HepG2 (cell line): ENCODE data around the gene BIRC7. TPM values are rescaled to one million over a fixed set of nuclear protein-coding genes. Genes with fewer than 3 reads are reported as not detected.

Source experiments
- ATAC-seq: fragments of 200-7000 bp; cut with Tn5 transposase; 3 replicates; pipeline ENCODE4 v1.9.1; 2020; ENCODE audit warnings: mild to moderate bottlenecking, moderate library complexity
- BruUV-seq: library from RNA; stranded (reverse); fragments of 400-500 nt; replicated peaks from 2 replicates; lab custom pipeline; 2021; lab: Mats Ljungman, UMichigan
- CTCF ChIA-PET: fragments of 300-600 bp; formaldehyde crosslinking; extraction: SDS; loops from one replicate; lab custom pipeline; 2021; ENCODE audit warnings: low total read pairs, inconsistent platforms, low intra/inter-chr PET ratio; lab: Yijun Ruan, JAX
- POLR2A ChIA-PET: fragments of 350-600 bp; sonication (Branson Sonifier 250); formaldehyde crosslinking; loops from one replicate; lab custom pipeline; 2020; ENCODE audit warnings: antibody characterized with exemption, inconsistent platforms; lab: Yijun Ruan, JAX
- DNase-seq: peaks from one replicate; pipeline ENCODE4 v3.0.0-alpha.2; 2015; ENCODE audit warnings: low spot score
- FAIRE-seq: peaks from 3 replicates; lab custom pipeline; 2011; peaks lifted over from hg19 to GRCh38; lab: Jason Lieb, UNC
- H2AFZ ChIP-seq: one replicate; pipeline ENCODE4 v1.6.1; 2011; ENCODE audit warnings: low read length, inconsistent platforms
- H3K27ac ChIP-seq: fragments of 300-600 bp; 3 replicates; pipeline ENCODE4 v1.8.0; 2011; ENCODE audit warnings: mixed run types, mild to moderate bottlenecking, mixed read lengths, low read length, inconsistent platforms; ENCODE audit not compliant: insufficient read depth; ENCODE audit errors: extremely low read length
- H3K27me3 ChIP-seq, 2 experiments: fragments of 200-600 bp in 1 of 2; 2 replicates in 1 of 2; 3 replicates in 1 of 2; pipeline versions ENCODE4 v1.6.0 to v1.8.0; 2011; ENCODE audit warnings: low read length in 2 of 2, mild to moderate bottlenecking in 2 of 2, moderate library complexity in 2 of 2, inconsistent platforms in 1 of 2; ENCODE audit not compliant: insufficient read depth in 2 of 2, control insufficient read depth in 1 of 2
- H3K36me3 ChIP-seq, 2 experiments: fragments of 200-600 bp in 1 of 2; replicated peaks in 1 of 2; 2 replicates in 1 of 2; 3 replicates in 1 of 2; pipeline versions ENCODE4 v1.5.1 to v1.8.0; 2011; ENCODE audit warnings: low read length in 2 of 2, inconsistent platforms in 1 of 2; ENCODE audit not compliant: insufficient read depth in 2 of 2, control insufficient read depth in 1 of 2
- H3K4me1 ChIP-seq: 2 replicates; pipeline ENCODE4 v1.5.1; 2012; ENCODE audit warnings: low read length, inconsistent platforms; ENCODE audit not compliant: insufficient read depth
- H3K4me2 ChIP-seq: 2 replicates; pipeline ENCODE4 v1.6.0; 2011; ENCODE audit warnings: low read depth, low read length, inconsistent platforms
- H3K4me3 ChIP-seq, 3 experiments: fragments of 200-600 bp in 1 of 3; sonication (generic), shearing (Covaris generic) in 1 of 3; replicated peaks in 1 of 3; 2 replicates each; pipeline ENCODE4 v1.5.1; 2011 to 2016; ENCODE audit warnings: low read length in 3 of 3, inconsistent platforms in 2 of 3, low read depth in 2 of 3, mild to moderate bottlenecking in 2 of 3, control low read depth in 1 of 3, mixed read lengths in 1 of 3; ENCODE audit not compliant: insufficient read depth in 1 of 3
- H3K79me2 ChIP-seq: one replicate; pipeline ENCODE4 v1.6.1; 2011; ENCODE audit warnings: low read length, inconsistent platforms; ENCODE audit not compliant: insufficient read depth
- H3K9ac ChIP-seq: 2 replicates; pipeline ENCODE4 v1.6.0; 2011; ENCODE audit warnings: mild to moderate bottlenecking, low read depth, low read length, inconsistent platforms; ENCODE audit not compliant: insufficient read depth
- H3K9me3 ChIP-seq: 2 replicates; pipeline ENCODE4 v1.5.1; 2012; ENCODE audit warnings: mild to moderate bottlenecking, low read length
- H4K20me1 ChIP-seq: 2 replicates; pipeline ENCODE4 v1.6.0; 2011; ENCODE audit warnings: inconsistent platforms, mild to moderate bottlenecking, low read length, moderate library complexity; ENCODE audit not compliant: insufficient read depth
- EZH2 ChIP-seq: conservative IDR thresholded peaks from 2 replicates; pipeline ENCODE4 v1.6.1; 2012; ENCODE audit warnings: mild to moderate bottlenecking, low read depth, low read length, moderate library complexity
- KLF6 ChIP-seq: IDR thresholded peaks from 2 replicates; pipeline ENCODE4 v1.8.0; 2016; ENCODE audit warnings: missing biosample characterization, missing genetic modification reagents
- KMT2A ChIP-seq: sonication (generic); formaldehyde crosslinking; IDR thresholded peaks from 2 replicates; pipeline ENCODE4 v1.4.0; 2020; ENCODE audit warnings: missing genetic modification reagents
- NFIB ChIP-seq: sonication (generic); formaldehyde crosslinking; IDR thresholded peaks from 2 replicates; pipeline ENCODE4 v1.9.0; 2021; ENCODE audit warnings: missing genetic modification reagents, mild to moderate bottlenecking, borderline replicate concordance
- ZBTB7A ChIP-seq: sonication (generic); formaldehyde crosslinking; IDR thresholded peaks from 2 replicates; pipeline ENCODE4 v1.8.0; 2022; ENCODE audit warnings: mild to moderate bottlenecking, missing genetic modification reagents
- ZNF143 ChIP-seq: sonication (generic); formaldehyde crosslinking; IDR thresholded peaks from 2 replicates; pipeline ENCODE4 v1.4.0; 2020; ENCODE audit warnings: missing genetic modification reagents
- ZNF30 ChIP-seq: sonication (generic); formaldehyde crosslinking; IDR thresholded peaks from 2 replicates; pipeline ENCODE4 v1.5.0; 2020; ENCODE audit warnings: mild to moderate bottlenecking, missing genetic modification reagents
- ZNF343 ChIP-seq: sonication (generic); formaldehyde crosslinking; IDR thresholded peaks from 2 replicates; pipeline ENCODE4 v1.4.0; 2020; ENCODE audit warnings: mild to moderate bottlenecking, missing genetic modification reagents
- ZNF44 ChIP-seq: sonication (generic); formaldehyde crosslinking; IDR thresholded peaks from 2 replicates; pipeline ENCODE4 v1.5.1; 2020; ENCODE audit warnings: mild to moderate bottlenecking, missing genetic modification reagents
- ZNF513 ChIP-seq: sonication (generic); formaldehyde crosslinking; conservative IDR thresholded peaks from 2 replicates; pipeline ENCODE4 v1.5.0; 2020; ENCODE audit warnings: missing genetic modification reagents
- ZNF7 ChIP-seq: IDR thresholded peaks from 2 replicates; pipeline ENCODE4 v1.6.1; 2016; ENCODE audit warnings: missing biosample characterization, missing genetic modification reagents
- WGBS: methylation state at CpG from one replicate; pipeline ENCODE4 v1.1.6; 2017; ENCODE audit warnings: low lambda C conversion rate; 5-methylcytosine and 5-hydroxymethylcytosine counted together
- in situ Hi-C: cut with HindIII; loops from 2 replicates; pipeline ENCODE4 v1.10.0; 2017; ENCODE audit warnings: low pct_unique_long_range_greater_than_20kb; ENCODE audit not compliant: extremely low pct_ligation_motif_present
- intact Hi-C: fragments of 100-400 bp; cut with micrococcal nuclease; formaldehyde crosslinking; loops from one replicate; pipeline ENCODE4 v1.10.0; 2022; ENCODE audit not compliant: unreplicated experiment
- polyA plus RNA-seq, 8 experiments: library from polyadenylated mRNA; depleted of rRNA in 3 of 8; stranded (reverse) in 7 of 8; unstranded in 1 of 8; fragments of >200 nt; fragmentation: Illumina TruSeq in 4 of 8; extraction: Trizol in 4 of 8; gene quantifications; 2 replicates each; pipeline versions ENCODE4 v1.2.1 to v1.2.3, GENCODE V29; 2011 to 2016; ENCODE audit warnings: low read depth in 4 of 8, missing spikeins in 1 of 8, mixed read lengths in 1 of 8; ENCODE audit not compliant: insufficient read depth in 1 of 8
- total RNA-seq, 5 experiments: library from RNA; depleted of rRNA; stranded (reverse); fragments of >200 nt; fragmentation: Illumina TruSeq; extraction: Trizol; gene quantifications; 2 replicates each; pipeline ENCODE4 v1.2.3, GENCODE V29; 2016; ENCODE audit warnings: low read depth in 1 of 5

The BIRC7 gene
- total and polyA plus RNA-seq, 2 of the 13 experiments (the other 11 are each of a cell fraction or from before 2014, with no cell fraction given) = 0.27 to 5.1 TPM

DNA sequence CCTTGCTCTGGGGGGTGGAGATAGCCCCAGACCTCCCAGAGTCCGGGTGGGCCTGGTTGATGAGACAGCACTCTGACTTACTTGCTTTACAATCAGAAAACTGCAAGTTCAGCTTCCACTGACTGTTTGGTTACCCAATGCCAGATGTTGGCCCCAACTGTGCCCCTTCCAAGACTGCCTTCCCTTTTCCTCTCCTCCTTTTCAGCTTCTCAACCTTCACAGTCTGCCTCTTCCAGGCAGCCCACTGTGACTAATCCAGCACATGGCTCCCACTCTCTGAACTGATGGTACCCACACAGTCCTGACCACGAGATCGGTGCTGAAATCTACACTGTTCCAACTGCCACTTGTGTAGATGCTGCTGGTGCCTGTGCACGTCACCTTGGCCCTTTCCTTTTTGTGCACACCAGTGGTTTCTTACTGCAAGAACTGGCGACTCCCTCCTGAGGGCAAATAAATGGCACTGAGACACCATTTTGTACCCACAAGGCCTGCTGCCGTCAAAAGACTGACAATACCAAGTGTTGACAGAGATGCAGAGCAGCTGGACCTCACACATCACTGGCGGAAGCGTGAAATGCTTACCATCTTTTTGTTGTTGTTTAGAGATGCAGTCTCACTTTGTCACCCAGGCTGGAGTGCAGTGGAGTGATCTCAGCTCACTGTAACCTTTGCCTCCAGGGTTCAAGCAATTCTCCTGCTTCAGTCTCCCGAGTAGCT is 35.1 kb downstream of the BIRC7 start:
- H4K20me1 ChIP-seq = peaks cover 22% of the 10 kb centered on the region
- H3K4me2 ChIP-seq = no peak overlapping the region
- DNase-seq (no peak), FAIRE-seq (peak; percentile 42), ATAC-seq (no peak)
- ChIA-PET POLR2A (no interaction called here), CTCF (no interaction called here)
- intact Hi-C loops (no loop called here), in situ Hi-C loops (no loop called here)
- no peaks in the 10 kb centered on the region for H3K9me3 ChIP-seq
- peaks cover 47% of the 10 kb centered on the region for H3K4me1 ChIP-seq
- no peak overlapping the region for H3K27ac ChIP-seq
- H3K9ac ChIP-seq = no peak overlapping the region
- TF ChIP-seq ZNF513 (CRISPR knock-in tag) (no peak), ZNF44 (CRISPR knock-in tag) (no peak), NFIB (CRISPR knock-in tag) (0 out of 2 replicates have a peak, but pooled peaks have one; percentile 59), ZNF143 (CRISPR knock-in tag) (no peak), ZBTB7A (CRISPR knock-in tag) (no peak), ZNF30 (no peak), KMT2A (CRISPR knock-in tag) (no peak), ZNF343 (CRISPR knock-in tag) (peak; percentile 28; the same call in 1 of the 2 replicates), ZNF7 (CRISPR knock-in tag) (peak; percentile 67; the same call in 1 of the 2 replicates), EZH2 (no peak), KLF6 (CRISPR knock-in tag) (no peak)
- BruUV-seq = no TSS peak
- H3K4me3 ChIP-seq = no peak overlapping the region
- peaks cover 7 to 8% of the 10 kb centered on the region in 2 experiments for H3K36me3 ChIP-seq
- H2AFZ ChIP-seq = no peak overlapping the region
- H3K27me3 ChIP-seq = peaks cover 3 to 23% of the 10 kb centered on the region in 2 experiments; a peak in 3 of 5 replicates
- peaks cover 30% of the 10 kb centered on the region for H3K79me2 ChIP-seq
- 88% methylated on average over 9 of the region's 9 CpGs for WGBS
